Adipocyte (in vitro differentiated cells): ENCODE measurements around the gene ADCY2.

ENCODE experiments used
- DNase-seq: peaks from one replicate; pipeline ENCODE4 v3.0.0-alpha.2; 2015; ENCODE audit warnings: low read depth
- H3K27me3 ChIP-seq: replicated peaks from 2 replicates; pipeline ENCODE4 v1.7.0; 2013; ENCODE audit warnings: mild to moderate bottlenecking, low read length, moderate library complexity; ENCODE audit not compliant: control insufficient read depth, insufficient read depth
- H3K36me3 ChIP-seq: 2 replicates; pipeline ENCODE4 v1.7.0; 2013; ENCODE audit warnings: low read length, mild to moderate bottlenecking, moderate library complexity; ENCODE audit not compliant: control insufficient read depth, insufficient read depth, severe bottlenecking
- H3K4me1 ChIP-seq: 2 replicates; pipeline ENCODE4 v1.7.0; 2013; ENCODE audit warnings: mild to moderate bottlenecking, low read length, moderate library complexity; ENCODE audit not compliant: control insufficient read depth, insufficient read depth
- H3K4me3 ChIP-seq: 2 replicates; pipeline ENCODE4 v1.7.0; 2013; ENCODE audit warnings: mild to moderate bottlenecking, low read length, moderate library complexity
- H3K9ac ChIP-seq: 2 replicates; pipeline ENCODE4 v1.7.0; 2013; ENCODE audit warnings: mild to moderate bottlenecking, low read length, moderate library complexity
- H3K9me3 ChIP-seq: 2 replicates; pipeline ENCODE4 v1.7.0; 2013; ENCODE audit warnings: mild to moderate bottlenecking, low read length, moderate library complexity; ENCODE audit not compliant: control insufficient read depth

ADCY2 gene

GRCh38 chr5:7395947-7396712 lies at the start of gene ADCY2:
ADCY2 (plus strand) TSS chr5:7396138; CDS start chr5:7396297, 159 bp downstream.
- H3K9ac ChIP-seq: no peak within 1 kb of the TSS
- DNase-seq: peak; percentile 23
- peaks cover 4% of the 10 kb centered on the region for H3K4me1 ChIP-seq
- no peaks in the 10 kb centered on the region for H3K9me3 ChIP-seq
- H3K4me3 ChIP-seq: peak within 1 kb of the TSS; percentile 70
- no peaks in the 10 kb centered on the region for H3K36me3 ChIP-seq
- peaks cover 30% of the 10 kb centered on the region for H3K27me3 ChIP-seq

GRCh38 chr5:7347377-7347776 lies 48.6 kb upstream of the ADCY2 start:
- H3K36me3 ChIP-seq: no peaks in the 10 kb centered on the region

DNA sequence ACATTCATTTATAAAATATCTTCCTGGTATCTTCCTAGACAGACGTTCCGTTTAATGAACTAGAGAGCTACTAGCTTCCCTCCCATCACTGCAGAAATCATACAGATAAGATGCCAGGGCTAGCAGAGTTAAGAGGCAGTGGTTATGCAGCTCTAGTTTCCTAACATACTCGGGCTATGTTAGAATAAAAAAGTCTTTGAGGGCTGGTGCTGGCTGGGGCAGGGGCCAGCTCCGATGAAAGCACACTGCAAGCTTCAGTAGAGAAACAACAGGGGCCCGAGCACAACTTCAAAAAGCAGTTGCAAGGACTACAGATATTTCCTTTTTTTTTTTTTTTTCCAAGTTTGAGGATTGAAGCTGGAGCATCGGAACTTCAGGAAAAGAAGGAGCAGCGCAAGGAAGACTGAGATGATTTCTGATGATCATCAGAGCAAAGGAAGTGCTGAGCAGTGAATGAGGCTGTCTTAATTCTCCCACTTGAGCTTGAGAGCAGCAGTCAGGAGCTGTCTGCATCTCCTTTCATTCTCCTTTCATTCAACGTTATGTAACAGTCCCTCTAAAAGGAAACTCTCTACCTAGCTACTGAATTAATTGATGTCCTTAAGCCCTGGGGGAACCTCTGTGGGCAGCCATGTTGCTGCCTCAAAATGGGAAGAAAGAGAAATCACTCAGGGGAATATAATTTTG lies 47.6 kb upstream of the ADCY2 start:
- H3K9me3 ChIP-seq: no peaks in the 10 kb centered on the region
- DNase-seq: no peak
- H3K9ac ChIP-seq: no peak overlapping the region
- H3K4me1 ChIP-seq: no peaks in the 10 kb centered on the region
- H3K36me3 ChIP-seq: no peaks in the 10 kb centered on the region
- H3K27me3 ChIP-seq: no peaks in the 10 kb centered on the region
- H3K4me3 ChIP-seq: no peak overlapping the region

More at GRCh38 chr5:7347377-7347776, 48.6 kb upstream of the ADCY2 start:
- Histone ChIP-seq H3K4me3 (no peak overlapping the region), H3K4me1 (no peaks in the 10 kb centered on the region), H3K27me3 (no peaks in the 10 kb centered on the region), H3K9me3 (no peaks in the 10 kb centered on the region), H3K9ac (no peak overlapping the region)
- no peak for DNase-seq

- H3K4me3 ChIP-seq: no peak overlapping the region
- no peaks in the 10 kb centered on the region for H3K9me3 ChIP-seq
- no peak for DNase-seq
- H3K4me1 ChIP-seq: no peaks in the 10 kb centered on the region
- no peaks in the 10 kb centered on the region for H3K36me3 ChIP-seq
- no peaks in the 10 kb centered on the region for H3K27me3 ChIP-seq
- no peak overlapping the region for H3K9ac ChIP-seq
Observed at GRCh38 chr5:7361593-7361992, 34.3 kb upstream of the ADCY2 start.

DNA sequence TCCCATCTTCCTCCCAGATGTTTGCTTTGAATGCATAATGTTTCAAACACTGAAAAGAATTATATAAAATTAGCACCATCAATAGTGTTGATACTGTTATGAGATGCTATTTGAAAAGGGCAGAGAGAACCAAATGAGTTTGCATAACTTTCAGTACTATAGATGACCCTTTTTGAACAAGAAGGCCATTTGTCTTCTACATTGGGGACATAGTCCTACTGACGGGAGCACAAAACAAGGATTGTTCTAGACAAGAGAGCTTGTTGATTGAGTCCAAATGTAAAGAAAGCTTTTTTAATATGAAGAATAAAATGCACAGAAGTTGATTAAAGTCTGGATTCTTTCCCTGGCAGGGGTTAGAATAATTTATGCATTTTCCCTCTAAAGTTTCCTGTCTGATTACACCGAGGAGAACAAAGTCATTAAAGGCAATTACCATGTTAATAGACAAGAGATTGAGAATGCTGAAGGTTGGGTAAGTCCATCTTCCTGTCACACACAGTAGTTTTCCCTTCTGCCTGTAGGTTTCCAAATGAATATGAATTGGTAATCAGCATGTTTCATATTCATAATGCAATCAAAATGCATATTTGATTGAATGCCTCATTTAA lies 32.8 kb upstream of the ADCY2 start:
- Histone ChIP-seq H3K36me3 (no peaks in the 10 kb centered on the region), H3K9me3 (no peaks in the 10 kb centered on the region), H3K27me3 (no peaks in the 10 kb centered on the region), H3K4me3 (no peak overlapping the region), H3K4me1 (no peaks in the 10 kb centered on the region), H3K9ac (no peak overlapping the region)
- no peak for DNase-seq

DNA sequence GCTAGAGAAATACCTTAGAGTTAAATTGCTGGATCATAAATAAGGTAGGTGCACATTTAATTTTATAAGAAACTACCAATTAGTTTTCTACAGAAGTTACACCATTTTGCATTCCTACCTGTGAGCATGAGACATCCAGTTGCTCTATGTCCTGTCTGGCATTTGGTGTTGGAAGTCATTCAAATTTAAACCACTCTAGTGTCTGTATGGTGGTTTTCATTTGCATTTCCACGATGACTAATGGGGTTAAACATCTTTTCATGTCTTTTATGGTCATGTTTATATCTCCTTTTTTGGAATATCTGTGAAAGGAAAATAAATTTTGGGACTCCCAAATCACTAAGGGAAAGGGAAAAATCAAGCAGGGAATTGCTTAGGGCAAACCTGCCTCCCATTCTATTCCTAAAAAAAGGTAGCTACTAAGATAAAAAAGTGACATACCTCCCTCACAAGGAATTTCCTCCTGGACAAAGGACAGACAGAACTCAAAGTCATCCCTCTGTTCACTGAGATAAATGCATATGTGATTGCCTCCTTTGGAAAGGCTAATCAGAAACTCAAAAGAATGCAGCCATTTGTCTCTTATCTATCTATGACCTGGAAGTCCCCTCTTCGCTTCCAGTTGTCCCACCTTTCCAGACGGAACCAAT lies 31.6 kb upstream of the ADCY2 start:
- no peak for DNase-seq
- Histone ChIP-seq H3K4me1 (no peaks in the 10 kb centered on the region), H3K36me3 (no peaks in the 10 kb centered on the region), H3K9me3 (no peaks in the 10 kb centered on the region), H3K4me3 (no peak overlapping the region), H3K27me3 (no peaks in the 10 kb centered on the region), H3K9ac (no peak overlapping the region)

- no peak for DNase-seq
- no peaks in the 10 kb centered on the region for H3K27me3 ChIP-seq
- H3K4me1 ChIP-seq: no peaks in the 10 kb centered on the region
- H3K9ac ChIP-seq: no peak overlapping the region
- no peak overlapping the region for H3K4me3 ChIP-seq
- H3K9me3 ChIP-seq: no peaks in the 10 kb centered on the region
- H3K36me3 ChIP-seq: no peaks in the 10 kb centered on the region
Observed at GRCh38 chr5:7367780-7368179, 28.2 kb upstream of the ADCY2 start.

DNA sequence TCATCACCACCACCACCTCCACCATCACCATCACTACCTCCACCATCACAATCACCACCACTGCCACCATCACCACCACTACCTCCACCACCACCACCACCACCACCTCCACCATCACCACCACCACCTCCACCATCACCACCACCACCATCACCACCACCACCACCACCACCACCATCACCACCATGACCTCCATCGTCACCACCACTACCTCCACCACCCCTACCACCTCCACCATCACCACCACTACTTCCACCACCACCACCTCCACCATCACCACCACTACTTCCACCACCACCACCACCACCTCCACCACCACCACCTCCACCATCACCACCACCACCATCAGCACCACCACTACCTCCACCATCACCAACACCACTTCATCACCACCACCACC lies 23.5 kb upstream of the ADCY2 start:
- H3K4me3 ChIP-seq: no peak overlapping the region
- no peaks in the 10 kb centered on the region for H3K27me3 ChIP-seq
- no peak overlapping the region for H3K9ac ChIP-seq
- no peaks in the 10 kb centered on the region for H3K36me3 ChIP-seq
- no peak for DNase-seq
- H3K4me1 ChIP-seq: no peaks in the 10 kb centered on the region
- H3K9me3 ChIP-seq: no peaks in the 10 kb centered on the region

DNA sequence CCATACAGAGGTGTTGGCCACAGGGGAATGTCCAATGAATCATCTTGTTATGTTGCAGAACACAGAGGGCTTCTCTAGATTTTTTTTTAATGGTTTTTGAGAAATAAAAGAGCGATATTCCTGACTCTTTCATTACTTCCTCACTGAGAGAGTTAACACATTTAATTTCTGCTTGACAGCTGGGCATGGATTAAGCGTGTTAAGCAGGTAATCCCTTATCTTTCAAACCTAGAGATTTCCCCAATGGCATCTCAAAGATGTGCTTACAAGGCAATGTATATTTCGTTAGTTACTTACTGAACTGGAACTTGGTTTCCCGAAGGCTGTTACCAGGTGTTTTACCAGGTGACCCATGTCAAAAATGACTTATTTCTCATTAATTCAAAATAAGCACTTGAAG lies 21.8 kb upstream of the ADCY2 start:
- no peaks in the 10 kb centered on the region for H3K27me3 ChIP-seq
- no peak overlapping the region for H3K9ac ChIP-seq
- no peak for DNase-seq
- no peak overlapping the region for H3K4me3 ChIP-seq
- H3K9me3 ChIP-seq: no peaks in the 10 kb centered on the region
- no peaks in the 10 kb centered on the region for H3K4me1 ChIP-seq
- no peaks in the 10 kb centered on the region for H3K36me3 ChIP-seq

DNA sequence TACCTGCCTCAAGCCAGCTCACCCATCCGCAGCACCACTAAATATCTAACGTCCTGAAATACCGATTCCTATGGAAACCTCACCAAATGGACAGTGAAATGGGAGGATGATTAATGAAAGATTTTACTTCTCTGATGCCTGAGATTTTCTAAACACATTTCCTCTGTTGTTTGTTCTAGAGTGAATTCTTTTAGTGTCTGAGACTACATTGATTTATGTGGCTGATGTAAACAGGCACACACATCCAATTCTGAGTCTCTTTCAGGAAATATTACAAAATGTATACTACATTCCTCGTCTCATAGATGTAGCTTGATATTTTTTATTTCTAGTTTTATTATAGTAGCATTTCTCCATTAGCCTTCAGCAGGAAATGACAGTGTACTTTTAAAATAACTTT lies 20.5 kb upstream of the ADCY2 start:
- Histone ChIP-seq H3K9ac (no peak overlapping the region), H3K4me3 (no peak overlapping the region), H3K27me3 (no peaks in the 10 kb centered on the region), H3K4me1 (no peaks in the 10 kb centered on the region), H3K36me3 (no peaks in the 10 kb centered on the region), H3K9me3 (no peaks in the 10 kb centered on the region)
- DNase-seq: no peak

DNA sequence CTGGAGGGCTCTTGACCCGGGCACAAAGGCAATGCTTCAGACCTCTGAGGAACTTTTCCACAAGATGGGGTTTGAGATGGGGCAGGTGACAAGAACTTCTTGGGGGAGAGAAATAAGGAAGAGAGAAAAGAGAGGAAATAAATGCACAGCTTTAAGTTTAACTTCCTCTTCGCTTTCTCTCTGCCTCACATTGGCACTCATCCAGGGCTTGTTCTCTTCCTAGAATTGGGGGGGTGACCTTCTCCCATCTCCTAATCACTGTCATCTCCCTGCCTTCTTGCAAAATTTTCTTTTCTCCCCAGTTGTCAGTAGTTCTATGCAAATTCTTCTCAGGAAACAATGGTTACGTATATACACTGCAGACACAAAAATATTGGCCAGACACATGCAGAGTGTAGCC lies 19.1 kb upstream of the ADCY2 start:
- Histone ChIP-seq H3K4me3 (no peak overlapping the region), H3K36me3 (no peaks in the 10 kb centered on the region), H3K9me3 (no peaks in the 10 kb centered on the region), H3K9ac (no peak overlapping the region), H3K27me3 (no peaks in the 10 kb centered on the region), H3K4me1 (no peaks in the 10 kb centered on the region)
- DNase-seq: no peak
